Measurements from ENCODE around the gene BOK. TPM values are rescaled to one million over a fixed set of nuclear protein-coding genes. Genes with fewer than 3 reads are reported as not detected.

Gene BOK
- total and polyA plus RNA-seq, 10 of the 15 experiments (the other 5 are each of a cell fraction or from before 2014, with no cell fraction given) = 0.04 to 0.15 (median 0.12) TPM; not detected in 7

DNA sequence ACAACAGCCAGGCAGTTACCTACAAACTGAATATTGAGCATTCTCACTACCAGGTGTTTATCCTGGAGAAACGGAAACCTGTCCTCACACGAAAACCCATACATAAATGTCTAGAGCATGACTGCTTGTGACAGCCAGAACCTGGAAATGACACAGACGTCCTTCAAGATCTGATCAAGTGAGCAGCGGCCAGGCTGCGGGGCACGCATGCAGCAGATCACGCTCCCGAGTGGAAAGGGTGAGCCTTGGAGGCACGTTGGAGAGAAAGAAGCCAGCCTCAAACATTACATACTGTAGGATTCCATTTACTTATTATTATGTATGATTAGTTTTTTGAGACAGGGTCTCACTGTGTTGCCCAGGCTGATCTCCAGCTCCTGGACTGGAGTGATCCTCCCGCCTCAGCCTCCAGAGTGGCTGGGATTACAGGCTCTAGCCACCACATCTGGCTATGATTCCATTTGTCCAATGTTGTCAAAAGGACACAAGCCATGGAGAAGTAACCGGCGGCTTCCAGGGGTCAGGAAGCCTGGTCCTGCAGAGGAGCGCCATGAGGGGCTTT, 27.3 kb upstream of the BOK start:
- Histone ChIP-seq H3K4me2 (ENCODE audit: control insufficient read depth, insufficient read depth) (no peak overlapping the region), H3K27me3 (replicated peaks in 1 of 2; ENCODE audit: control insufficient read depth in 2 of 2, insufficient read depth in 2 of 2, low read length in 1 of 2) (peaks cover 0 to 1% of the 10 kb centered on the region in 2 experiments; a peak in 1 of 4 replicates), H3K4me3 (no peak overlapping the region), H2AFZ (ENCODE audit: control insufficient read depth, low read depth, low read length) (no peak overlapping the region), H3K9ac (ENCODE audit: control insufficient read depth, insufficient read depth, low read length) (no peak overlapping the region), H3K4me1 (ENCODE audit: control insufficient read depth, insufficient read depth, low read length) (no peaks in the 10 kb centered on the region; the same call in 1 of the 2 replicates), H3K27ac (ENCODE audit: control insufficient read depth, insufficient read depth) (no peak overlapping the region), H4K20me1 (ENCODE audit: control insufficient read depth, insufficient read depth) (no peaks in the 10 kb centered on the region), H3K36me3 (ENCODE audit: control insufficient read depth in 2 of 2, insufficient read depth in 2 of 2, low read length in 1 of 2) (no peaks in the 10 kb centered on the region), H3K79me2 (ENCODE audit: control insufficient read depth, insufficient read depth, low read length) (no peaks in the 10 kb centered on the region), H3K9me3 (replicated peaks; ENCODE audit: control insufficient read depth, insufficient read depth, low read length) (no peaks in the 10 kb centered on the region; the same call in 2 of the 3 replicates)
- 60% methylated on average over 13 of the region's 13 CpGs for WGBS (ENCODE audit: insufficient coverage, insufficient replicate concordance, low lambda C conversion rate, missing lambda C conversion rate)
- ATAC-seq (no peak), FAIRE-seq (no peak), DNase-seq (ENCODE audit: low read depth, low spot score) (no peak)
- POLR2A ChIA-PET = no interaction called here
- BruUV-seq (replicated peaks) = no TSS peak
- RAD21 ChIA-PET (ENCODE audit: unreplicated experiment) = no interaction called here
- CTCF ChIA-PET = no interaction called here
- SMC1A ChIA-PET (ENCODE audit: uncharacterized antibody, unreplicated experiment) = no interaction called here
- intact Hi-C loops (cut with micrococcal nuclease; ENCODE audit: unreplicated experiment) (no loop called here), in situ Hi-C loops (cut with MboI) (no loop called here)
- TF ChIP-seq MTA3 (IDR thresholded peaks at IDR 0.05; ENCODE audit: borderline replicate concordance, low read length) (no peak), POU2F2 (IDR thresholded peaks at IDR 0.05; ENCODE audit: borderline replicate concordance, low read depth, low read length) (no peak), ZNF217 (IDR thresholded peaks at IDR 0.05) (no peak), ZBED1 (IDR thresholded peaks at IDR 0.05; ENCODE audit: borderline replicate concordance) (no peak), SREBF2 (IDR thresholded peaks at IDR 0.05; ENCODE audit: low read length) (no peak), RCOR1 (conservative IDR thresholded peaks at IDR 0.05; ENCODE audit: low read depth, low read length) (no peak), CHD1 (IDR thresholded peaks at IDR 0.05; ENCODE audit: low read depth, low read length) (no peak), YY1 (IDR thresholded peaks at IDR 0.05; ENCODE audit: low read depth, low read length) (no peak), FOXM1 (IDR thresholded peaks at IDR 0.05; ENCODE audit: low read depth, low read length) (no peak)
- TF ChIP-seq, protein P1, sequence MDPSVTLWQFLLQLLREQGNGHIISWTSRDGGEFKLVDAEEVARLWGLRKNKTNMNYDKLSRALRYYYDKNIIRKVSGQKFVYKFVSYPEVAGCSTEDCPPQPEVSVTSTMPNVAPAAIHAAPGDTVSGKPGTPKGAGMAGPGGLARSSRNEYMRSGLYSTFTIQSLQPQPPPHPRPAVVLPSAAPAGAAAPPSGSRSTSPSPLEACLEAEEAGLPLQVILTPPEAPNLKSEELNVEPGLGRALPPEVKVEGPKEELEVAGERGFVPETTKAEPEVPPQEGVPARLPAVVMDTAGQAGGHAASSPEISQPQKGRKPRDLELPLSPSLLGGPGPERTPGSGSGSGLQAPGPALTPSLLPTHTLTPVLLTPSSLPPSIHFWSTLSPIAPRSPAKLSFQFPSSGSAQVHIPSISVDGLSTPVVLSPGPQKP (IDR thresholded peaks at IDR 0.05; ENCODE audit: low read depth, low read length) = no peak
- TF ChIP-seq, protein P2, sequence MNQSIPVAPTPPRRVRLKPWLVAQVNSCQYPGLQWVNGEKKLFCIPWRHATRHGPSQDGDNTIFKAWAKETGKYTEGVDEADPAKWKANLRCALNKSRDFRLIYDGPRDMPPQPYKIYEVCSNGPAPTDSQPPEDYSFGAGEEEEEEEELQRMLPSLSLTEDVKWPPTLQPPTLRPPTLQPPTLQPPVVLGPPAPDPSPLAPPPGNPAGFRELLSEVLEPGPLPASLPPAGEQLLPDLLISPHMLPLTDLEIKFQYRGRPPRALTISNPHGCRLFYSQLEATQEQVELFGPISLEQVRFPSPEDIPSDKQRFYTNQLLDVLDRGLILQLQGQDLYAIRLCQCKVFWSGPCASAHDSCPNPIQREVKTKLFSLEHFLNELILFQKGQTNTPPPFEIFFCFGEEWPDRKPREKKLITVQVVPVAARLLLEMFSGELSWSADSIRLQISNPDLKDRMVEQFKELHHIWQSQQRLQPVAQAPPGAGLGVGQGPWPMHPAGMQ (IDR thresholded peaks at IDR 0.05; ENCODE audit: borderline replicate concordance) = no peak
- TF ChIP-seq, protein P3, sequence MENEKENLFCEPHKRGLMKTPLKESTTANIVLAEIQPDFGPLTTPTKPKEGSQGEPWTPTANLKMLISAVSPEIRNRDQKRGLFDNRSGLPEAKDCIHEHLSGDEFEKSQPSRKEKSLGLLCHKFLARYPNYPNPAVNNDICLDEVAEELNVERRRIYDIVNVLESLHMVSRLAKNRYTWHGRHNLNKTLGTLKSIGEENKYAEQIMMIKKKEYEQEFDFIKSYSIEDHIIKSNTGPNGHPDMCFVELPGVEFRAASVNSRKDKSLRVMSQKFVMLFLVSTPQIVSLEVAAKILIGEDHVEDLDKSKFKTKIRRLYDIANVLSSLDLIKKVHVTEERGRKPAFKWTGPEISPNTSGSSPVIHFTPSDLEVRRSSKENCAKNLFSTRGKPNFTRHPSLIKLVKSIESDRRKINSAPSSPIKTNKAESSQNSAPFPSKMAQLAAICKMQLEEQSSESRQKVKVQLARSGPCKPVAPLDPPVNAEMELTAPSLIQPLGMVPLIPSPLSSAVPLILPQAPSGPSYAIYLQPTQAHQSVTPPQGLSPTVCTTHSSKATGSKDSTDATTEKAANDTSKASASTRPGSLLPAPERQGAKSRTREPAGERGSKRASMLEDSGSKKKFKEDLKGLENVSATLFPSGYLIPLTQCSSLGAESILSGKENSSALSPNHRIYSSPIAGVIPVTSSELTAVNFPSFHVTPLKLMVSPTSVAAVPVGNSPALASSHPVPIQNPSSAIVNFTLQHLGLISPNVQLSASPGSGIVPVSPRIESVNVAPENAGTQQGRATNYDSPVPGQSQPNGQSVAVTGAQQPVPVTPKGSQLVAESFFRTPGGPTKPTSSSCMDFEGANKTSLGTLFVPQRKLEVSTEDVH (IDR thresholded peaks at IDR 0.05; ENCODE audit: low read depth, partially characterized antibody) = no peak

Measured in GM12878 (cell line).